ENCODE measurements around the gene CPLX4. TPM values are rescaled to one million over a fixed set of nuclear protein-coding genes. Genes with fewer than 3 reads are reported as not detected.

CPLX4 gene
- total RNA-seq, result not detected
- long read RNA-seq, donor 1, result 0 reads
- long read RNA-seq, donor 2, result 0 reads

GRCh38 chr18:59318460-59319050, at the start of gene CPLX4:
CPLX4 (minus strand) TSS chr18:59318649; CDS start chr18:59318462, 187 bp downstream.
- intact Hi-C loops (cut with DNase I), result no loop called here
- DNase-seq (ENCODE audit: low spot score), result no peak

DNA sequence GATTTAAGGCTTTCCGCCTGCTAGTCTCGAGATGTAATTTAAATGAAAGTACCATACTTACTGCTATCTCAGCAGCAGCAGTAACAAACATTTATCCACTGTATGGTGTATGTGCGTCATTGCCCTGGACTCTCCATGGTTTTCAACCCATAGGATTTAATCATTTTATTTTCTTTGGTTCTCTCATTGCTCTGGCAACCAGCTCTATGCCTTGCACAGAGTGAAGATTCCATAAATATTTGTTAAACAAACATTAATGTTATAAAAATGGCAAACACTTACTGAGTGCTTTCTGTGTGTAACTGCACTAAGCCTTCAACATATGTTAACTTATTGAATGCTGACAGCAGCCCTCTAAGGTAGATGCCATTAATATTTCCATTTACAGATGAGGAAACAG, 41.9 kb upstream of the CPLX4 start:
- intact Hi-C loops (cut with DNase I), result no loop called here
- DNase-seq (ENCODE audit: low spot score), result no peak

- intact Hi-C loops (cut with DNase I), result no loop called here
- DNase-seq (ENCODE audit: low spot score), result no peak
These were observed 41.1 kb upstream of the CPLX4 start for GRCh38 chr18:59359576-59359952.

GRCh38 chr18:59358712-59359575, 40.5 kb upstream of the CPLX4 start, which contains the start of gene LMAN1:
LMAN1 (minus strand) TSS chr18:59359265; CDS start chr18:59359244, 21 bp downstream.
- intact Hi-C loops (cut with DNase I), result no loop called here
- DNase-seq (ENCODE audit: low spot score), result peak; percentile 98

DNA sequence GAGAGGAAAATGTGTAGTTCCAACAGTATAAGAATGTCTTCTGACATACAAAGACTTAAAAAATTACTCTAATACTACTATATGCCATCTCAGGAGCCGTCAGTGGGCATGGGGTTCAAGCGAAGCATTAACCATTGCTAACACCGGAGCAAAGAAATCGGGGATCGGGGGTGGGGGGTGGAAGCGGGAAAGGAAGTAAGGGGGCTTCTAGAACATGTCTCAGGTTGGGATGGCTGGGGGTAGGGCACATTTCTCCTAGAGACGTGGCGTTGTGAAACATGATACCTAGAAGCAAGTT, 39.9 kb upstream of the CPLX4 start:
- DNase-seq (ENCODE audit: low spot score), result no peak
- intact Hi-C loops (cut with DNase I), result no loop called here

GRCh38 chr18:59357928-59358327, 39.5 kb upstream of the CPLX4 start:
- DNase-seq (ENCODE audit: low spot score), result no peak
- intact Hi-C loops (cut with DNase I), result no loop called here

DNA sequence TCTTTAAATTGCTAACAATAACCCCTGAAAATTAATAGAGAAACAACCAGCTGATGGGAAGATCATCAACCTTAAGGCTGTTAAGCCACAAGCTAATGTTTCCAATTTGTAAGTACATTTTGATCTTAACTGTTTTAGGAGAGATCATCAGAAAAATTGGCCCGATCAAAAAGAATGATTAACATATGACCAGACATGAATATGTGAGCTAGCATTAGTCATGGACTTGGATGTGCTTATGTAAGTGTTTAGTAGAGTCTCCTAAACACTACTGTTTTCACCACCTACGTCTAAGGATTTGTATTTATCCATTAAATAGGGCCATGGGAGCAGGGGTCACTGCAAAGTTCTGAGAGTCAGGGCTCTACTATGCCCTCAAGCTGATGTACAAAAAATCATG, 36.3 kb upstream of the CPLX4 start:
- intact Hi-C loops (cut with DNase I), result no loop called here
- no peak for DNase-seq (ENCODE audit: low spot score)

- DNase-seq (ENCODE audit: low spot score), result no peak
- intact Hi-C loops (cut with DNase I), result no loop called here
These were observed 34.7 kb upstream of the CPLX4 start for GRCh38 chr18:59353079-59353680.

DNA sequence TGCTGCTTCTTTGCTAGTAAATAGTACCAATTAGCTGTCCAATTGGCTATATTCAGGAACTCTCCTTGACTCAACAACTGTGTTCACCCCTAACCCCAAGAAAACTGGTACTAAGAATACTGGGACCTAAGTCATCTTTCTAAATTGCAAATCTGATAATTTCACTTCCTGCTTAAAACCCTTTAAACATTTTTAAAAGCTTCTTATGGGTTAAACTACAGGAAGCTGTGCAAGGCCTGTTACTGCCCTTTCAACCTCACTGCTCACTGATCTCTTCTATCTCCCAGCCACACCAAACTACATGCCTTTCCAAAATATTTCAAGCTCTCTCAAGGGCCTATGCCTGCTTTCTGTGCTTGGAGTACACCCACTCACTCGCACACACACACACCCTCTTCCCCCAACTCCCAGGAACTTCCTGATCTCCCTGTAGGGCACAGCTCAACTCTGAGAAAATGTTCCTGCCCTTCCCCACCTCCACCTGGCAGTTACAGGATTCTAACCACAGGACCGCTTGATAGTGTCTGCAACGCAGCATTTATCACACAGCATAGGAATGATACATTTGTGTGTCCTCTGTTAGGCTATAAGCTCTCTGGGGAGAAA, 33.9 kb upstream of the CPLX4 start:
- intact Hi-C loops (cut with DNase I), result no loop called here

GRCh38 chr18:59345556-59345955, 27.1 kb upstream of the CPLX4 start:
- DNase-seq (ENCODE audit: low spot score), result no peak
- intact Hi-C loops (cut with DNase I), result no loop called here

More for the DNA sequence above, 33.9 kb upstream of the CPLX4 start:
- DNase-seq (ENCODE audit: low spot score), result no peak

GRCh38 chr18:59344996-59345395, 26.5 kb upstream of the CPLX4 start:
- intact Hi-C loops (cut with DNase I), result no loop called here
- DNase-seq (ENCODE audit: low spot score), result no peak

- intact Hi-C loops (cut with DNase I), result no loop called here
- no peak for DNase-seq (ENCODE audit: low spot score)
These were observed 25.5 kb upstream of the CPLX4 start for GRCh38 chr18:59343926-59344325.

- intact Hi-C loops (cut with DNase I), result no loop called here
- no peak for DNase-seq (ENCODE audit: low spot score)
These were observed 22.4 kb upstream of the CPLX4 start for GRCh38 chr18:59340817-59341216.

DNA sequence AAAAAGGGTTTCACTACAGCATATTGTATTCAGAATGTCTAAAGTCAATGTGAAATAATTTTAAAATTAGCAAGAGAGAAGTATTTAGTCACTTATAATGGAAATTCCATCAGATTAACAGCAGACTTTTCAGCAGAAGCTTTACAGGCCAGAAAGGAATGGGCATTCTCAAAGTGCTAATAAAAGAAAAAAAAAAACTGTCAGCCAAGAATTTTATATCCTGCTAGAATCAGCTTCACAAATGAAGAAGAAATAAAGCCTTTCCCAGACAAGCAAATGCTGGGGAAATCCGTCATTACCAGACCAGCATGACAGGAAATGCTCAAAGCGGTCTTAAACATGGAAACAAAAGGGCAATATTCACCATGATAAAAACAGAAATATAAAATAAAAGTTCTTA, 21.9 kb upstream of the CPLX4 start:
- intact Hi-C loops (cut with DNase I), result no loop called here
- no peak for DNase-seq (ENCODE audit: low spot score)

DNA sequence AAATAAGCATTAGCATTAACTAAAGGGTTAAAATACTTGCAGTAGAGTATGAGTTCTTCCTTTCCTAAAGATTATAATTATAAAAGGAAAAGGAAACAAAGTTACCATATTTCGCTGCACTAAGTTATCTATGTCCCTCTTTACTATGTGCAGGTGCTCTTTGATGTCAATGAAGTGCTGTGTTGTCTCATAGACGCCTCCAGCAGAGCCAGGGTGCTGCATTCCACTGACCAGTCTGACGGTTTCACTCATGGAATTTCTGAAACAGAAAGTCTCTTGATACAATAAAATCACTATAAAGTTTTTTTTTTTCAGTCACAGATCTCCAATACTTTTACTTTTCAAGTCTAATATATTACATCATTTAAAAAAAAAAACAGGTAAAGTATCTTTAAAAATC, 14.5 kb upstream of the CPLX4 start:
- intact Hi-C loops (cut with DNase I), result loop anchor here in 1 of 2 donors (10.0 kb wide), 1 partner anchor 1668 kb away; no protein-coding TSS in a partner anchor
- DNase-seq (ENCODE audit: low spot score), result no peak

DNA sequence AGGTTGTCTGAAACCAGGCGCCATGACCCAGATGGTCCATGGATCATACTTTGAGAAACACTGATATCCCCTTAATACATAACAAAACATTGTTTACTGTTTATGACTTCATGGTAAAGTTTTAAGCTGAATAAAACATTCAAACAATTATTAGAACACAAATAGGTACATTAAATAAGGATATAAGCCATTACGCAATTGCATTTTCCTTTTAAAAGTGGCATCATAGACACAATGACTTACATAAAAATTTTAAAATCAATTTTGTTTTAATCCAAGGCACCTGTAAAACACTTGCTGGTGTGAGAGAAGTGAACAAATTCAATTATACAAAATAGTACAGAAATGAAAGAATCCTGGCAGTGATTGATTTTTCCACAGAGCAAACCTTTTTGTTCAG, 10.2 kb upstream of the CPLX4 start:
- no peak for DNase-seq (ENCODE audit: low spot score)
- intact Hi-C loops (cut with DNase I), result no loop called here

DNA sequence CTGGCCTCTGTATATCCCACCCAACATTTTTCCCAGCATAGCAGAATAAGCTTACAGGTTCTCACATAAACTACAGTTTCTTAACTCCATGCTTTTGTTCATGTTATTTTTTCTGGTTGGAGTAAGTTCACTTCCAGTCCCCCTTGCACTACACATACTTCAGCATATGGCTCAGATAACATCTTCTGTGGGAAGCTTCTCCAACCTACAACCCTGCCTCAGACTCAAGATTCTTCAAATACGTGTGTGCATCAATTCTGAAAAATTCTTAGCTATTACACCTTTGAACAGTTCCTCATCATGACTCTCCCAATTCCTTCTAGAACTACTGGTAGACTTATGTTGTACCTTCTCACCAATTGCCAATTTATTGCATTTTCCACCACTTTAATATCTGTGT, 7.5 kb upstream of the CPLX4 start:
- intact Hi-C loops (cut with DNase I), result no loop called here

DNA sequence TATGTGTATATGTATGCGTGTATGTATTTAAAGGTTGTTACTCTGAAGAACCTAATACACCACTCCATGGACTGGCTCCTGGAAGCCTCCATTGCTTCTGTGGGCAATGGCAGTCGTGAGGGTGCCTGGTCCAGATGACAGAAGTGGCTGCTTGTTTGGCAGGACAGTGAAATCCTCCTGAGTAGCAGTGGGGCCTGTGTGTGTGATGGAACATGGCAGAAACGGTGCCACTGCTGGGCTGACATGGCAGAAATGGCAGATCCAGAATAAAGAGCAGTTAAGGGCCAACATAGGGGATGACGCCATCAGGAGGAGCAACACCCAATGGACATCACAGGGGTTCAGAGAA, 6.1 kb upstream of the CPLX4 start:
- DNase-seq (ENCODE audit: low spot score), result no peak
- intact Hi-C loops (cut with DNase I), result no loop called here

More for the DNA sequence above, 7.5 kb upstream of the CPLX4 start:
- DNase-seq (ENCODE audit: low spot score), result no peak

GRCh38 chr18:59323931-59324622, 5.6 kb upstream of the CPLX4 start:
- intact Hi-C loops (cut with DNase I), result no loop called here
- DNase-seq (ENCODE audit: low spot score), result no peak

DNA sequence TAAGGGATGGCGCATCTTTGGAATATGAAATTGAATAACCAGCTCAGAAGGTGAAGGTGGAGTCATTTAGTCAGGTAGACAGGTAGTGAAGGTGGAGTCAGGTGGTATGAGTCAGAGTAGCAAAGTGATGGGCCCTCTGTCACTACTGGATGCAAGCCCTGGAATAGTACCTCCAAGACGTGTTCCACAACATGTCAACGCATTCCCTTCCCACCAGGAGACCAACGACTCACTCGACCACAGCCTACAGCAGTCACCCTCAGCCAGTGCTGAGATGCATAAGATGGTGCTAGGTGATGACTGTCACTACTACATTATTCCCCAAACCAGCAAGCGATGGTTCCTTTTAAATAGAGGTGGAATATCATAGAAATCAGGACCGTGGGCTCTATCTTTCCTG, 6.8 kb downstream of the CPLX4 start:
- no peak for DNase-seq (ENCODE audit: low spot score)
- intact Hi-C loops (cut with DNase I), result no loop called here

Data from posterior vena cava (tissue), 2 donors.